Activated T-helper 2 cell treated with anti-CD3 and anti-CD28 coated beads, Interferon-gamma antibody, Interleukin-2, Interleukin-4, amounts not matched to agents 10 μg/mL and 5 μg/mL and 100 μg/mL, durations not matched to agents 14 hours and 24 hours and 36 hours (primary cell): ENCODE results near the gene IL17REL. TPM values are rescaled to one million over a fixed set of nuclear protein-coding genes. Genes with fewer than 3 reads are reported as not detected.

Source experiments
- DNase-seq: peaks from one replicate; pipeline ENCODE4 v3.0.0; 2021; ENCODE audit warnings: low spot score
- H3K27ac Mint-ChIP-seq: one replicate; pipeline ENCODE4 v1.8.0; 2021; ENCODE audit warnings: mixed read lengths
- H3K27me3 Mint-ChIP-seq: one replicate; pipeline ENCODE4 v1.8.0; 2021; ENCODE audit warnings: low read depth, mixed read lengths
- H3K36me3 Mint-ChIP-seq: one replicate; pipeline ENCODE4 v1.8.0; 2021; ENCODE audit warnings: low read depth, mixed read lengths
- H3K4me1 Mint-ChIP-seq: one replicate; pipeline ENCODE4 v1.8.0; 2021; ENCODE audit warnings: low read depth, mixed read lengths
- H3K4me3 Mint-ChIP-seq: one replicate; pipeline ENCODE4 v1.8.0; 2021; ENCODE audit warnings: low read depth, mild to moderate bottlenecking, moderate library complexity, mixed read lengths
- H3K9me3 Mint-ChIP-seq: one replicate; pipeline ENCODE4 v1.8.0; 2021; ENCODE audit warnings: mixed read lengths
- intact Hi-C: fragments of 100-400 bp; cut with micrococcal nuclease; formaldehyde crosslinking; loops from one replicate; pipeline ENCODE4 v1.15.1; 2023
- total RNA-seq: library from RNA; stranded (reverse); gene quantifications from 2 replicates; pipeline ENCODE4 v1.2.3, GENCODE V29; 2022

IL17REL gene
- total RNA-seq = not detected in 2 replicates

- H3K36me3 Mint-ChIP-seq = no peaks in the 10 kb centered on the region
- no peaks in the 10 kb centered on the region for H3K9me3 Mint-ChIP-seq
- peaks cover 14% of the 10 kb centered on the region for H3K4me1 Mint-ChIP-seq
- peak within 1 kb of the TSS; percentile 68 for H3K27ac Mint-ChIP-seq
- no peak within 1 kb of the TSS for H3K4me3 Mint-ChIP-seq
- peaks cover 12% of the 10 kb centered on the region for H3K27me3 Mint-ChIP-seq
- intact Hi-C loops = no loop called here
- DNase-seq = no peak
Measured at GRCh38 chr22:50012211-50013181, at the start of gene IL17REL. Gene IL17REL (minus strand): TSS chr22:50012765. CDS start chr22:50012646, 119 bp downstream.

- Mint-ChIP-seq H3K4me3 (no peak overlapping the region), H3K36me3 (no peaks in the 10 kb centered on the region), H3K27ac (no peak overlapping the region), H3K9me3 (no peaks in the 10 kb centered on the region), H3K27me3 (peaks cover 14% of the 10 kb centered on the region), H3K4me1 (no peaks in the 10 kb centered on the region)
- DNase-seq = no peak
- intact Hi-C loops = no loop called here
Measured at GRCh38 chr22:50061824-50062355, 49.3 kb upstream of the IL17REL start.

DNA sequence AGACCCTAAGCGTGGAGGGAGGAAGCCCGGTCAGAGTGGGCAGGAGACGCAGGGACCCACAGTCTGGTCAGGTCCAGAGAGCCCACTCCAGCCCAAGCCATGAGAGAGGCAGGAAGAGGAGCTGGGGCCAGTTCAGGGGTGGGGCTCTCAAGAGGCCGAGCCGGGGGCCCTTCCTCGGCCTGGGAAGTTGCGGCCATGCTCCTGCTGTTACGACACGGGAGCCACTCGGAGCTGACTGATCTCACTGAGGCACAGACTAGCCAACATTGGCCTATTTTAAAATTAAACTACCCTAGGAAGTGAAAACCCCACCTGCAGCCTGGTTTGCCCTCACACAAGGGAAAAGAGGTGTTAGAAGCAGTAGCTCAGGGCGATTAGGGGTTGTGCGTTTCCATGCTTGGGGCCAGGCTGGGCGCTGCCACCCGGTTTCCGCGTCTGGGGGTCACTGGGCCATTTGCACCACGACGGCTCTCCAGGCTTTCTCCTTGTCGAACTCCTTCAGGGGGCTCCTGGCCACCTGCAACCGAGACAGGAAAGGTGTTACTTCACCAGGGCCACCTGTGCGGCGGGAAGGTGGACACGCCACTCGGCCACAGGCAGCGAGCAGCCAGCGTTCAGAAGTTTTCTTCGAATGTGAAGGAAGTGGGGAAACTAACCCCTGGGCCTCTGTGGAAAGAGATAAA is 48.7 kb upstream of the IL17REL start:
- no peaks in the 10 kb centered on the region for H3K36me3 Mint-ChIP-seq
- H3K27me3 Mint-ChIP-seq = peaks cover 14% of the 10 kb centered on the region
- H3K4me3 Mint-ChIP-seq = no peak overlapping the region
- intact Hi-C loops = no loop called here
- H3K9me3 Mint-ChIP-seq = no peaks in the 10 kb centered on the region
- no peak for DNase-seq
- no peak overlapping the region for H3K27ac Mint-ChIP-seq
- H3K4me1 Mint-ChIP-seq = no peaks in the 10 kb centered on the region

DNA sequence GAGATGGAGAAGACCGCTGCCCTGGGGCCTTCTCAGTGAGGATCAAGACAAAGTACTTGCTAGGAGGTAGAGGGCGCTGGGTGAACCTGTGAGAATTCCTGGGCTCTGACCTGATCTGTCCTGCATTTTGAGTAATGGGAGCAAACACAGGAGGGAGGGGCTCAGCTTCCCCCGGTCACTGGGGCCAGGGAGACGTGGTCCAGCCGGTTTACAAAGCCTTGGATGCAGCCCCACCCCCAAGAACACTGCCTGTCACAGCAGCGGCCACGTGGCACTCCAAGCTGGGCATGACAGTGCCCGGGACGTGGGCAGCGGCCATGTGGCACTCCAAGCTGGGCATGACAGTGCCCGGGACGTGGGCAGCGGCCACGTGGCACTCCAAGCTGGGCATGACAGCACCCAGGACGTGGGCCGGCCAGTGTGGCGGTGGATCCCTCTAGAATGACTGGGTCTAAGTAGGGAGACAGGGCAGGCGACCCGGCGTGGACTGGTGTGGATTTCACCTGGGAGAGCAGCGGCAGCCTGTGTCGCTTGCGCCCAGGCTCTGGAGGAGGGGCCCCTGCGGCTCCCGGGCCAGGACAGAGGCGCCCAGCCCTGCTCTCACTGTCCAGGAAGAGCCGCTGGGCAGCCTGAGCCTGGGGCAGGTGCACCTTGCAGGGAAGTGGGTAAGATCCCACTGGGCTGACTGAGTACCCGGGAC is 48.0 kb upstream of the IL17REL start:
- H3K4me3 Mint-ChIP-seq = no peak overlapping the region

GRCh38 chr22:50059881-50060262 is 47.3 kb upstream of the IL17REL start:
- intact Hi-C loops = no loop called here
- no peaks in the 10 kb centered on the region for H3K9me3 Mint-ChIP-seq
- DNase-seq = no peak
- no peaks in the 10 kb centered on the region for H3K4me1 Mint-ChIP-seq
- no peak overlapping the region for H3K27ac Mint-ChIP-seq
- H3K36me3 Mint-ChIP-seq = no peaks in the 10 kb centered on the region
- no peak overlapping the region for H3K4me3 Mint-ChIP-seq
- peaks cover 16% of the 10 kb centered on the region for H3K27me3 Mint-ChIP-seq

More for the DNA sequence above, 48.0 kb upstream of the IL17REL start:
- Mint-ChIP-seq H3K9me3 (no peaks in the 10 kb centered on the region), H3K27ac (no peak overlapping the region), H3K4me1 (no peaks in the 10 kb centered on the region), H3K36me3 (no peaks in the 10 kb centered on the region), H3K27me3 (peaks cover 14% of the 10 kb centered on the region)
- intact Hi-C loops = no loop called here
- no peak for DNase-seq

GRCh38 chr22:50058906-50059880 is 46.6 kb upstream of the IL17REL start:
- H3K9me3 Mint-ChIP-seq = no peaks in the 10 kb centered on the region

DNA sequence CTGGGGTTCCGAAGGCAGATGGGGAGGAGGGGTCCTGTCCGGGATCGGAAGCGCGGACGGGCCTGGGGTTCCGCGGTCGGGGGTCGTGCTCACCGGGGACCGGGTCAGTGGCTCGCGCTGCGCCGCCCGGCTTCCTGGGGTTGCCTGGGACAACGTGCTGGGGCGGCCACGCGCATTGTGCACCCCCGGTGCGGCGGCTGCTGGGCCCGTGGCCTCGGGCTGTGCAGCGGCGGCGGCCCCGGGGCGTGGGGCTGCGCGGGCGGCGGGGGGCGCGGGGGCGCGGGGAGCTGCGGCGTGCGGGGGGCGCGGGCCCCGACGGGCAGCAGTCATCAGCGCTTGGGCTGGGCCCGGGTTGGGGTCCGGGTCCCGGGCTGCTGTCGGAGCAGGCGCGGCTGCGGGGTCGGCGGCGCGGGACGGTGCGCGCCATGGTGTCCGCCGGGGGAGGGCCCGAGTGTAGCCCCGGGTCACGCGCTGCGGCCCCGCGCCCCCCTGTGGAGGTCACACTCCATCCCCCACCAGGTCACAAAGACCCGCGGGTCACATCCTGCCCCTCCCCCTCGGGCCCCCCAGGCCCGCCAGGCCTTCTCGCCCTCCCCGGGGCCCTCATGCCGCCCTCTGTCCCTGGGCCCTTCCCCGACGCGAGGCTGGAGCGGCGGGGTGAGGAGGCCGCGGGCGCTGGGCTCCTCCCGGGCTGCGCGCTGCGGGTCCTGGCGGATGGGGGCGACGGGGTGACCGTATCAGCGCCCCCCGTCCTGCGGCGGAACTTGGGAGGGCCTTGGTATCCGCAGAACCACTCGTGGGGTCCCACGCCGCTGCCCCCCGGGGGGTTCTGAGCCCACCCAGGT is 45.7 kb upstream of the IL17REL start, which contains the start of gene TTLL8:
TSS of gene TTLL8 (minus strand) at position 238 of the 845 bp plus-strand sequence.
- peaks cover 16% of the 10 kb centered on the region for H3K27me3 Mint-ChIP-seq
- H3K4me3 Mint-ChIP-seq = no peak within 1 kb of the TSS
- H3K9me3 Mint-ChIP-seq = peaks cover 5% of the 10 kb centered on the region
- no peak within 1 kb of the TSS for H3K27ac Mint-ChIP-seq
- no peaks in the 10 kb centered on the region for H3K4me1 Mint-ChIP-seq
- H3K36me3 Mint-ChIP-seq = no peaks in the 10 kb centered on the region
- intact Hi-C loops = no loop called here
- DNase-seq = no peak

More at GRCh38 chr22:50058906-50059880, 46.6 kb upstream of the IL17REL start:
- H3K36me3 Mint-ChIP-seq = no peaks in the 10 kb centered on the region
- no peak overlapping the region for H3K27ac Mint-ChIP-seq
- H3K27me3 Mint-ChIP-seq = peaks cover 16% of the 10 kb centered on the region
- no peak for DNase-seq
- no peak overlapping the region for H3K4me3 Mint-ChIP-seq
- intact Hi-C loops = no loop called here
- H3K4me1 Mint-ChIP-seq = no peaks in the 10 kb centered on the region

DNA sequence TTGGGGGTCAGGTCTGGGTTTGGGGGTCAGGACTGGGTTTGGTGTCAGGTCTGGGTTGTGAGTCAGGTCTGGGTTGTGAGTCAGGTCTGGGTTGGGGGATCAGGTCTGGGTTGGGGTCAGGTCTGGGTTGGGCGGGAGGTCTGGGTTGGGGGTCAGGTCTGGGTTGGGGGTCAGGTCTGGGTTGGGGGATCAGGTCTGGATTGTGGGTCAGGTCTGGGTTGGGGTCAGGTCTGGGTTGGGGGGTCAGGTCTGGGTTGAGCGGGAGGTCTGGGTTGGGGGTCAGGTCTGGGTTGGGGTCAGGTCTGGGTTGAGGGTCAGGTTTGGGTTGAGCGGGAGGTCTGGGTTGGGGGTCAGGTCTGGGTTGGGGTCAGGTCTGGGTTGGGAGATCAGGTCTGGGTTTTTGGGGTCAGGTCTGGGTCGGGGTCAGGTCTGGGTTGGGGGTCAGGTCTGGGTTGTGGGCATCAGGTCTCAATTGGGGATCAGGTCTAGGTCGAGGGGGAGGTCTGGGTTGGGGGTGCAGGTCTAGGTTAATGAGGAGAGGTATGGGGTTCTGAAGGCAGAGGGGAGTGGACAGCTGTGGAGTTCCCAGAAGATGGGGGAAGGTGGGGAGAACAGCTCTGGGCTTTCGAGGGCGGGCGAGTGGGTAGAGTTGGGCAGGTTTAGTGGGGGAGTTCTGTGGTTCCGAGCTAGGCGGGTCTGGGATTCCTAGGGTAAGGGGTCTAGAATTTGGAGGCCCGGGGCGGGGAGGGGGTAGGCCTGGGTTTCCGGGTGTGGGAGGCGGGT is 44.9 kb upstream of the IL17REL start:
- Mint-ChIP-seq H3K4me1 (no peaks in the 10 kb centered on the region), H3K4me3 (no peak overlapping the region)

GRCh38 chr22:50056214-50056972 is 43.8 kb upstream of the IL17REL start:
- no peaks in the 10 kb centered on the region for H3K4me1 Mint-ChIP-seq
- H3K9me3 Mint-ChIP-seq = peaks cover 11% of the 10 kb centered on the region
- H3K27me3 Mint-ChIP-seq = peaks cover 16% of the 10 kb centered on the region
- intact Hi-C loops = no loop called here
- no peak overlapping the region for H3K27ac Mint-ChIP-seq
- H3K4me3 Mint-ChIP-seq = no peak overlapping the region
- no peaks in the 10 kb centered on the region for H3K36me3 Mint-ChIP-seq
- no peak for DNase-seq

More for the DNA sequence above, 44.9 kb upstream of the IL17REL start:
- H3K27me3 Mint-ChIP-seq = peaks cover 16% of the 10 kb centered on the region
- H3K36me3 Mint-ChIP-seq = no peaks in the 10 kb centered on the region
- intact Hi-C loops = no loop called here
- DNase-seq = no peak
- H3K27ac Mint-ChIP-seq = no peak overlapping the region
- H3K9me3 Mint-ChIP-seq = peaks cover 6% of the 10 kb centered on the region

GRCh38 chr22:50053861-50054260 is 41.3 kb upstream of the IL17REL start:
- intact Hi-C loops = no loop called here
- Mint-ChIP-seq H3K36me3 (no peaks in the 10 kb centered on the region), H3K9me3 (peaks cover 11% of the 10 kb centered on the region), H3K4me3 (no peak overlapping the region), H3K4me1 (no peaks in the 10 kb centered on the region), H3K27ac (no peak overlapping the region), H3K27me3 (peaks cover 6% of the 10 kb centered on the region)
- DNase-seq = no peak
